Loucy (cell line): ENCODE measurements around the gene GADD45G.

Experiments used
- EZH2phosphoT487 ChIP-seq: fragments of 200-600 bp; IDR thresholded peaks from 2 replicates; pipeline ENCODE4 v1.6.1; 2018; ENCODE audit warnings: antibody characterized with exemption, mild to moderate bottlenecking, moderate library complexity, borderline replicate concordance
- TF ChIP-seq, protein P1 (sequence below): fragments of 200-600 bp; sonication (generic); conservative IDR thresholded peaks from 2 replicates; pipeline ENCODE4 v1.5.1; 2014; ENCODE audit warnings: mild to moderate bottlenecking, antibody characterized with exemption, low read length

DNA sequence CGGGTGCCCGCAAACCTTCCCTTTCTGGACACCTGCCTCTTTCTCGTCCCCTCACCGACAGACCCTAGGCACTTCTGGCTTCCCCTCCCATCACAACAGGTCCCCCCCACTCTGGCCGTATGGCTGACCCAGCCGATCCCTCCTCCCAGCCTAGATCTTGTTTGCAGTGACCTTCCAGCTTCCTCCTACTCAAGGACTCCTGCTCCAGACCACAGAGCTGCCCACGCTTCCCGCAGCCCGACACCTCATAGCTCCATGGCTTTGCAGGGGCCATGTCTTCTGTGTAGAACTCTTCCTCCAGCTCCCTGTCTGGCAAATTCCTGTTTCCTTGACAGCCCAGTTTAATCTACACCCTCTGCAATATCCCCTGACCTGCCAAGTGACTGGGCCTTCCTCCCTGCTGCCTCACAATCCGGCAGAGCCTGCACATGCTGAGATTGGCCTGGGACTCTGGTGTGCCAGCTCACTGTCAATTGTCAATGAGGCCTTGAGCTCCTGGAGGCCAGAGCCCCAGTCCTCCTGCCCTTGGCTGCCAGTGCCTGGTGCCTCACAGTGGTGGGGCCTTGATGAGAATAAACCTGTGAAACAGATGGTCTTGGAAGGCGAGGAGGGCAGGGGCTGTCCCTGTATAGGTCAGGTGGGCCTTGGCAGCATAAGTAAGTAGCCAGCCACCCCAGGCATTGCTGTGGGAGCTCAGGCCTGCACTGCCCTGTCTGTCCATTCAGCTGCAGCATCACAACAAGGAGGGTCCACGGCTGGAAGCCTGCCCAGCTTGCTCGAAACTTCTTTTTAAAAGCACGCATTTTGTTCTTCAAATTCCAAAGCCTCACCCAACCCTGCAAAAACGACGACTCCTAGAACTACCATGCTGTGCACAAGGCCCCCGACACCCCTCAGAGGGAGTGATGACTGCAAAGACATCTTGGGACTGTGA, 50.5 kb downstream of the GADD45G start:
- TF ChIP-seq, protein P1, sequence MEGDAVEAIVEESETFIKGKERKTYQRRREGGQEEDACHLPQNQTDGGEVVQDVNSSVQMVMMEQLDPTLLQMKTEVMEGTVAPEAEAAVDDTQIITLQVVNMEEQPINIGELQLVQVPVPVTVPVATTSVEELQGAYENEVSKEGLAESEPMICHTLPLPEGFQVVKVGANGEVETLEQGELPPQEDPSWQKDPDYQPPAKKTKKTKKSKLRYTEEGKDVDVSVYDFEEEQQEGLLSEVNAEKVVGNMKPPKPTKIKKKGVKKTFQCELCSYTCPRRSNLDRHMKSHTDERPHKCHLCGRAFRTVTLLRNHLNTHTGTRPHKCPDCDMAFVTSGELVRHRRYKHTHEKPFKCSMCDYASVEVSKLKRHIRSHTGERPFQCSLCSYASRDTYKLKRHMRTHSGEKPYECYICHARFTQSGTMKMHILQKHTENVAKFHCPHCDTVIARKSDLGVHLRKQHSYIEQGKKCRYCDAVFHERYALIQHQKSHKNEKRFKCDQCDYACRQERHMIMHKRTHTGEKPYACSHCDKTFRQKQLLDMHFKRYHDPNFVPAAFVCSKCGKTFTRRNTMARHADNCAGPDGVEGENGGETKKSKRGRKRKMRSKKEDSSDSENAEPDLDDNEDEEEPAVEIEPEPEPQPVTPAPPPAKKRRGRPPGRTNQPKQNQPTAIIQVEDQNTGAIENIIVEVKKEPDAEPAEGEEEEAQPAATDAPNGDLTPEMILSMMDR = no peak
- TF ChIP-seq EZH2phosphoT487 = no peak
